Cardiac fibroblast (primary cell): Measurements from ENCODE around the gene COLEC12.
A peak's percentile ranks its signal among the peaks of the same experiment; 100 is the strongest.

Experiments
- DNase-seq, 2 donors: peaks; one replicate each; pipeline versions ENCODE4 v3.0.0 to v3.0.0-alpha.2; 2010; ENCODE audit warnings: low read depth in 2 of 2
- H3K4me3 ChIP-seq, 2 donors: replicated peaks in 1 of 2; 1 replicate in 1 of 2; 2 replicates in 1 of 2; pipeline ENCODE4 v1.5.1; 2011; ENCODE audit warnings: low read depth in 2 of 2, low read length in 2 of 2, mild to moderate bottlenecking in 2 of 2, moderate library complexity in 1 of 2
- CTCF ChIP-seq: IDR thresholded peaks from one replicate; pipeline ENCODE4 v1.5.1; 2011; ENCODE audit warnings: low read depth, mild to moderate bottlenecking, low read length, inconsistent platforms

COLEC12 gene

GRCh38 chr18:416930-417329 is 83.6 kb downstream of the COLEC12 start:
- DNase-seq = no peak
- TF ChIP-seq CTCF = no peak
- H3K4me3 ChIP-seq = no peak overlapping the region

- TF ChIP-seq CTCF = no peak
- no peak overlapping the region for H3K4me3 ChIP-seq
- peak; percentile 32 to 63 for DNase-seq
Measured at GRCh38 chr18:415617-416612, 84.6 kb downstream of the COLEC12 start.

GRCh38 chr18:415047-415446 is 85.5 kb downstream of the COLEC12 start:
- no peak for DNase-seq
- H3K4me3 ChIP-seq = no peak overlapping the region
- no peak for TF ChIP-seq CTCF

GRCh38 chr18:413233-413632 is 87.3 kb downstream of the COLEC12 start:
- no peak for TF ChIP-seq CTCF
- peak; percentile 50 to 74 for DNase-seq
- no peak overlapping the region for H3K4me3 ChIP-seq

- no peak overlapping the region for H3K4me3 ChIP-seq
- no peak for DNase-seq
- no peak for TF ChIP-seq CTCF
Measured at GRCh38 chr18:410047-410455, 90.5 kb downstream of the COLEC12 start.

- TF ChIP-seq CTCF = no peak
- peak; percentile 61 to 62 for DNase-seq
- no peak overlapping the region for H3K4me3 ChIP-seq
Measured at GRCh38 chr18:408367-408766, 92.1 kb downstream of the COLEC12 start.
